GM12878 (cell line): ENCODE measurements around the gene SLC39A1. TPM values are rescaled to one million over a fixed set of nuclear protein-coding genes. Genes with fewer than 3 reads are reported as not detected.
"Not testable (repeated sequence)": the region's sequence is repeated elsewhere in the genome, so short reads cannot be mapped to it uniquely, and the experiment has no call there.

ENCODE experiments used
- ATAC-seq: fragments of 200-7000 bp; cut with Tn5 transposase; 3 replicates; pipeline ENCODE4 v1.9.1; 2020; ENCODE audit warnings: mild to moderate bottlenecking, moderate library complexity
- BruUV-seq: library from RNA; stranded (reverse); fragments of 400-500 nt; replicated peaks from 2 replicates; lab custom pipeline; 2021; lab: Mats Ljungman, UMichigan
- CTCF ChIA-PET: fragments of 300-600 bp; sonication (Branson Sonifier 250); formaldehyde crosslinking; extraction: SDS; loops from one replicate; lab custom pipeline; 2021; ENCODE audit warnings: inconsistent platforms; lab: Yijun Ruan, JAX
- POLR2A ChIA-PET: fragments of 350-600 bp; formaldehyde crosslinking; extraction: SDS; loops from one replicate; lab custom pipeline; 2021; ENCODE audit warnings: inconsistent platforms; lab: Charles Lee
- RAD21 ChIA-PET: fragments of 300-600 bp; sonication (Branson Sonifier 250); formaldehyde crosslinking; loops from one replicate; lab custom pipeline; 2023; ENCODE audit warnings: antibody characterized with exemption; ENCODE audit not compliant: unreplicated experiment; lab: Charles Lee
- SMC1A ChIA-PET: fragments of 300-600 bp; sonication (Branson Sonifier 250); formaldehyde crosslinking; loops from one replicate; lab custom pipeline; 2023; ENCODE audit not compliant: unreplicated experiment, uncharacterized antibody; lab: Charles Lee
- DNase-seq: peaks from one replicate; pipeline ENCODE4 v3.0.0-alpha.2; 2011; ENCODE audit warnings: low read depth, low spot score
- FAIRE-seq: peaks from 3 replicates; lab custom pipeline; 2011; peaks lifted over from hg19 to GRCh38; lab: Jason Lieb, UNC
- H2AFZ ChIP-seq: 2 replicates; pipeline ENCODE4 v1.6.0; 2011; ENCODE audit warnings: low read depth, low read length, control low read depth; ENCODE audit not compliant: control insufficient read depth
- H3K27ac ChIP-seq: 2 replicates; pipeline ENCODE4 v1.5.1; 2011; ENCODE audit warnings: control low read depth; ENCODE audit not compliant: control insufficient read depth, insufficient read depth
- H3K27me3 ChIP-seq, 2 experiments: replicated peaks in 1 of 2; 2 replicates each; pipeline versions ENCODE4 v1.6.0 to v1.6.1; 2011; ENCODE audit warnings: low read length in 1 of 2; ENCODE audit not compliant: control insufficient read depth in 2 of 2, insufficient read depth in 2 of 2
- H3K36me3 ChIP-seq, 2 experiments: 2 replicates each; pipeline ENCODE4 v1.5.1; 2011; ENCODE audit warnings: low read length in 1 of 2; ENCODE audit not compliant: control insufficient read depth in 2 of 2, insufficient read depth in 2 of 2
- H3K4me1 ChIP-seq: 2 replicates; pipeline ENCODE4 v1.6.1; 2011; ENCODE audit warnings: mild to moderate bottlenecking, low read length, moderate library complexity, mixed read lengths; ENCODE audit not compliant: control insufficient read depth, insufficient read depth
- H3K4me2 ChIP-seq: 2 replicates; pipeline ENCODE4 v1.6.0; 2011; ENCODE audit warnings: control low read depth; ENCODE audit not compliant: control insufficient read depth, insufficient read depth
- H3K4me3 ChIP-seq: fragments of 200-600 bp; sonication (generic); 2 replicates; pipeline ENCODE4 v1.5.1; 2016
- H3K79me2 ChIP-seq: 2 replicates; pipeline ENCODE4 v1.6.0; 2011; ENCODE audit warnings: low read length; ENCODE audit not compliant: control insufficient read depth, insufficient read depth
- H3K9ac ChIP-seq: 2 replicates; pipeline ENCODE4 v1.8.0; 2011; ENCODE audit warnings: low read length, control low read depth, mixed read lengths; ENCODE audit not compliant: control insufficient read depth, insufficient read depth
- H3K9me3 ChIP-seq: replicated peaks from 3 replicates; pipeline ENCODE4 v1.5.1; 2011; ENCODE audit warnings: mild to moderate bottlenecking, low read length; ENCODE audit not compliant: control insufficient read depth, insufficient read depth
- H4K20me1 ChIP-seq: 2 replicates; pipeline ENCODE4 v1.6.0; 2011; ENCODE audit not compliant: control insufficient read depth, insufficient read depth
- CBFB ChIP-seq: IDR thresholded peaks from 2 replicates; pipeline ENCODE4 v1.6.1; 2016; ENCODE audit warnings: antibody characterized with exemption, low read depth
- EP300 ChIP-seq, 2 experiments: fragments of 150-350 bp in 1 of 2; IDR thresholded peaks; 2 replicates each; pipeline ENCODE4 v1.6.1; 2011 to 2012; ENCODE audit warnings: low read depth in 2 of 2, low read length in 2 of 2, borderline replicate concordance in 1 of 2, improper control_type of control experiment in 1 of 2, inconsistent platforms in 1 of 2; ENCODE audit not compliant: control insufficient read depth in 1 of 2
- NKRF ChIP-seq: fragments of 450-650 bp; conservative IDR thresholded peaks from 2 replicates; pipeline ENCODE4 v1.6.1; 2017; ENCODE audit warnings: mild to moderate bottlenecking, moderate library complexity
- RAD21 ChIP-seq: IDR thresholded peaks from 2 replicates; pipeline ENCODE4 v1.6.1; 2011; ENCODE audit warnings: mild to moderate bottlenecking, low read depth, low read length, moderate library complexity; ENCODE audit not compliant: insufficient read depth
- ZSCAN29 ChIP-seq: fragments of 450-650 bp; IDR thresholded peaks from 2 replicates; pipeline ENCODE4 v1.6.1; 2017; ENCODE audit warnings: mild to moderate bottlenecking, moderate library complexity
- WGBS: methylation state at CpG from one replicate; pipeline ENCODE4 v1.1.6; 2016; ENCODE audit warnings: low lambda C conversion rate; ENCODE audit not compliant: insufficient replicate concordance, insufficient coverage; ENCODE audit errors: missing lambda C conversion rate; 5-methylcytosine and 5-hydroxymethylcytosine counted together
- in situ Hi-C: fragments of 300-500 bp; cut with MboI; formaldehyde crosslinking; loops from 9 replicates; pipeline ENCODE4 v1.14.3; 2018; ENCODE audit warnings: mixed read lengths
- intact Hi-C: fragments of 100-400 bp; cut with micrococcal nuclease; formaldehyde crosslinking; loops from one replicate; pipeline ENCODE4 v1.14.2; 2022; ENCODE audit not compliant: unreplicated experiment
- polyA plus RNA-seq, 11 experiments: library from polyadenylated mRNA; depleted of rRNA in 4 of 11; unstranded in 6 of 11; stranded (reverse) in 5 of 11; fragments of >200 nt; fragmentation: Nextera tagmentation in 4 of 11; fragmentation: Illumina TruSeq in 1 of 11; extraction: Ambion mirVana in 4 of 11; extraction: Trizol in 1 of 11; gene quantifications; 1 replicate in 1 of 11; 2 replicates in 10 of 11; pipeline versions ENCODE4 v1.2.1 to v1.2.3, GENCODE V29; 2011 to 2016; ENCODE audit warnings: inconsistent platforms in 2 of 11, missing spikeins in 2 of 11, low read depth in 1 of 11
- total RNA-seq, 4 experiments: library from RNA; depleted of rRNA in 3 of 4; stranded (reverse); fragments of >200 nt in 3 of 4; fragmentation: Illumina TruSeq in 1 of 4; extraction: Trizol in 1 of 4; gene quantifications; 2 replicates each; pipeline versions ENCODE4 v1.2.1 to v1.2.3, GENCODE V29; 2013 to 2021
- TF ChIP-seq, protein P1 (sequence below): fragments of 450-650 bp; formaldehyde crosslinking; IDR thresholded peaks from 2 replicates; pipeline ENCODE4 v1.4.0; 2020; ENCODE audit warnings: mild to moderate bottlenecking, moderate library complexity

SLC39A1 gene
- total and polyA plus RNA-seq, 10 of the 15 experiments (the other 5 are each of a cell fraction or from before 2014, with no cell fraction given): 8.8 to 98.6 (median 72.4) TPM

DNA sequence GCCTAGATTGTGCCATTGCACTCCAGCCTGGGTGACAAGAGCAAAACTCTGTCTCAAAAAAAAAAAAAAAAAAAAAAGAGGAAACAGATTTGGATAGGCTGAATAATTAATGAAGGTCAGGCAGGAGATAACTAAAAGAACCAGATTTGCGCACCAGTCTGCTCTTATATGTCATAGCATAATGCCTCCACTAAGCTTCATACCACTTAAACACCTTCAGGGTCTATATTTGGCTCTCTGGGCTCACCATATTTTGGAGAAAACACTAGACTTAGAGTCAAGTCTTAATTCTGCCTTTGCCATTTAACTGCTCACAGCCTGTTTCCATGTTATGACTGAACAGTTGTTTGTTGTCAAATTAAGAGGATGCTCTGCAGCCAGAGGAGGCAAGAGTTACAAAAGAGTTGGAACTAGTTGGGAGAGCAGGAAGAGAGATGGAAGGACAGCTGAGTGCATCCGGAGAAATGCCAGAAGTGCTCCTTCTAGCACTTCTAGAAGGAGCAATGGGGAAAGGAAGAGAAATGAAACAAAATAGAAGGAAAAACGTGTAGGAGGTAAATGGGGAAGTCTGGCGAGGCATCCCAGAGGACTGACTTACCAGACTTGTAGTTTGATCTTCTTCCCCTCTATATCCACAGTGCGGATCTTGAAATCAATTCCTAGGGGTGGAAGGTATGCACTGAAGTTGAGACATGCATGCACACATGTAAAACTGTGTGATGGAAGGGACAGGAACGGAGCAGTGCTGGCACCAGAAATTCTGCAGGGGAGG is 21.0 kb upstream of the SLC39A1 start:
- no peak for FAIRE-seq
- ATAC-seq: no peak
- intact Hi-C loops: no loop called here
- Histone ChIP-seq H3K9me3 (no peaks in the 10 kb centered on the region), H3K36me3 (no peaks in the 10 kb centered on the region), H3K27ac (no peak overlapping the region), H3K27me3 (no peaks in the 10 kb centered on the region), H2AFZ (no peak overlapping the region), H3K79me2 (no peaks in the 10 kb centered on the region), H3K4me1 (peaks cover 5% of the 10 kb centered on the region), H4K20me1 (no peaks in the 10 kb centered on the region), H3K9ac (no peak overlapping the region), H3K4me2 (no peak overlapping the region), H3K4me3 (no peak overlapping the region)
- 72% methylated on average over 6 of the region's 6 CpGs for WGBS
- ChIA-PET POLR2A (interaction anchor here (0.6 to 2.7 kb wide), 6 partner anchors 17 to 320 kb away, joined by 3 to 17 read pairs (median 6); partner anchors contain the start of genes CREB3L4, GATAD2B and SLC39A1), CTCF (interaction anchor here (0.6 to 6.6 kb wide), 8 partner anchors 9 to 307 kb away, joined by 3 to 85 read pairs (median 10); partner anchors contain the start of genes CREB3L4, NPR1 and SLC39A1), SMC1A (interaction anchor here (0.7 to 5.2 kb wide), 10 partner anchors 15 to 308 kb away, joined by 3 to 46 read pairs (median 8); partner anchors contain the start of genes CREB3L4, GATAD2B, NPR1 and SLC39A1), RAD21 (interaction anchor here (0.6 to 3.7 kb wide), 6 partner anchors 19 to 478 kb away, joined by 3 to 42 read pairs (median 10); partner anchors contain the start of genes CREB3L4, GATAD2B and SLC39A1)
- no TSS peak for BruUV-seq
- no peak for DNase-seq
- TF ChIP-seq, protein P1, sequence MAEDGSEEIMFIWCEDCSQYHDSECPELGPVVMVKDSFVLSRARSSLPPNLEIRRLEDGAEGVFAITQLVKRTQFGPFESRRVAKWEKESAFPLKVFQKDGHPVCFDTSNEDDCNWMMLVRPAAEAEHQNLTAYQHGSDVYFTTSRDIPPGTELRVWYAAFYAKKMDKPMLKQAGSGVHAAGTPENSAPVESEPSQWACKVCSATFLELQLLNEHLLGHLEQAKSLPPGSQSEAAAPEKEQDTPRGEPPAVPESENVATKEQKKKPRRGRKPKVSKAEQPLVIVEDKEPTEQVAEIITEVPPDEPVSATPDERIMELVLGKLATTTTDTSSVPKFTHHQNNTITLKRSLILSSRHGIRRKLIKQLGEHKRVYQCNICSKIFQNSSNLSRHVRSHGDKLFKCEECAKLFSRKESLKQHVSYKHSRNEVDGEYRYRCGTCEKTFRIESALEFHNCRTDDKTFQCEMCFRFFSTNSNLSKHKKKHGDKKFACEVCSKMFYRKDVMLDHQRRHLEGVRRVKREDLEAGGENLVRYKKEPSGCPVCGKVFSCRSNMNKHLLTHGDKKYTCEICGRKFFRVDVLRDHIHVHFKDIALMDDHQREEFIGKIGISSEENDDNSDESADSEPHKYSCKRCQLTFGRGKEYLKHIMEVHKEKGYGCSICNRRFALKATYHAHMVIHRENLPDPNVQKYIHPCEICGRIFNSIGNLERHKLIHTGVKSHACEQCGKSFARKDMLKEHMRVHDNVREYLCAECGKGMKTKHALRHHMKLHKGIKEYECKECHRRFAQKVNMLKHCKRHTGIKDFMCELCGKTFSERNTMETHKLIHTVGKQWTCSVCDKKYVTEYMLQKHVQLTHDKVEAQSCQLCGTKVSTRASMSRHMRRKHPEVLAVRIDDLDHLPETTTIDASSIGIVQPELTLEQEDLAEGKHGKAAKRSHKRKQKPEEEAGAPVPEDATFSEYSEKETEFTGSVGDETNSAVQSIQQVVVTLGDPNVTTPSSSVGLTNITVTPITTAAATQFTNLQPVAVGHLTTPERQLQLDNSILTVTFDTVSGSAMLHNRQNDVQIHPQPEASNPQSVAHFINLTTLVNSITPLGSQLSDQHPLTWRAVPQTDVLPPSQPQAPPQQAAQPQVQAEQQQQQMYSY (CRISPR knock-in tag): no peak
- TF ChIP-seq RAD21: no peak
- no peak for TF ChIP-seq CBFB
- TF ChIP-seq NKRF: no peak
- TF ChIP-seq EP300 (IDR thresholded peaks at IDR 0.05; ENCODE audit: borderline replicate concordance in 1 of 2, control insufficient read depth in 1 of 2, low read depth in 2 of 2, low read length in 2 of 2): no peak
- TF ChIP-seq ZSCAN29: no peak
- in situ Hi-C loops: loop anchor here (10.0 kb wide), 1 partner anchor 190 kb away; no protein-coding TSS in a partner anchor

DNA sequence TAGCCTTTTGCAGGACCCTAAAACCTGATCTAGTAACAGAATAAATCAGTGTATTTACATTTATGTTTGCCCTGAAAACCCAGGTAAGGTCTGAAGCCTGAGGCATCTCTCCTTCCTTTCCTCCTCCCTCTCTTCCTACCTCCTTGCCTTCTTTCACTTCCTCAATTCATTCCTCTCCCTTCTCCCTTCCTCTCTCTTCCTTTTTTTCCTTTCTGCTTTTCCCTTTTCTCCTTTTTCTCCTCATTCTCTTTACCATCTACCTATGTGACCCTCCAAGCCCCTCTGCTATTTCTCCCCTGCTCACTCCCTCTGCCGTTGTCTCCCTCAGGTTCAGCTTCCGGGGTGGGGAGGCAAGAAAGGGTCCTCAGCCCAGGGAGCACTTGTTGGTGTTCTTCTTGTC is 18.4 kb upstream of the SLC39A1 start:
- BruUV-seq: TSS peak; percentile 17
- H3K27me3 ChIP-seq, POLR2A ChIA-PET, H3K27ac ChIP-seq, ATAC-seq, H2AFZ ChIP-seq, H3K9me3 ChIP-seq, RAD21 ChIA-PET, H3K9ac ChIP-seq, H3K4me2 ChIP-seq, intact Hi-C loops, H3K79me2 ChIP-seq, FAIRE-seq, DNase-seq, H4K20me1 ChIP-seq, H3K36me3 ChIP-seq, H3K4me1 ChIP-seq, H3K4me3 ChIP-seq: not testable (repeated sequence)
- ChIA-PET SMC1A (interaction anchor here (2.2 kb wide), 1 partner anchor 19 kb away, joined by 4 read pairs; the partner anchor contains the start of gene SLC39A1), CTCF (interaction anchor here (2.0 kb wide), 1 partner anchor 161 kb away, joined by 7 read pairs; no protein-coding TSS in a partner anchor)
- in situ Hi-C loops: loop anchor here (10.0 kb wide), 1 partner anchor 187 kb away; no protein-coding TSS in a partner anchor
- 96% methylated on average over 2 of the region's 2 CpGs for WGBS
